ENCODE data around the gene ZGPAT. TPM values are rescaled to one million over a fixed set of nuclear protein-coding genes. Genes with fewer than 3 reads are reported as not detected.

Gene ZGPAT
- total RNA-seq, 1 experiment from 2014 or later, result 37.9 TPM

GRCh38 chr20:63693083-63693732 is 14.6 kb upstream of the ZGPAT start:
- Histone ChIP-seq H2AFZ (ENCODE audit: low read length) (no peak overlapping the region), H3K4me3 (ENCODE audit: low read length) (no peak overlapping the region), H3K36me3 (ENCODE audit: low read depth, low read length) (no peaks in the 10 kb centered on the region; the same call in 1 of the 2 replicates), H3K79me2 (ENCODE audit: low read length) (0 out of 2 replicates have a peak, but pooled peaks cover 7% of the 10 kb centered on the region), H3K27ac (ENCODE audit: low read length) (no peak overlapping the region), H3K9me3 (ENCODE audit: low read length) (no peaks in the 10 kb centered on the region), H3F3A (ENCODE audit: low read length, unreplicated experiment) (no peaks in the 10 kb centered on the region), H3K4me1 (ENCODE audit: insufficient read depth, low read length) (peaks cover 20% of the 10 kb centered on the region), H3K27me3 (ENCODE audit: low read length) (no peaks in the 10 kb centered on the region), H3K9me2 (replicated peaks; ENCODE audit: low read length) (no peaks in the 10 kb centered on the region), H3K9ac (ENCODE audit: low read length) (no peak overlapping the region), H3K4me2 (ENCODE audit: low read length) (no peak overlapping the region), H4K20me1 (ENCODE audit: low read length) (no peaks in the 10 kb centered on the region)
- ChIA-PET POLR2A (ENCODE audit: unreplicated experiment) (no interaction called here), CTCF (no interaction called here)
- intact Hi-C loops (cut with micrococcal nuclease), result no loop called here
- ATAC-seq, result no peak
- no peak for TF ChIP-seq CTCF (conservative IDR thresholded peaks at IDR 0.05; ENCODE audit: low read depth, low read length)
- TF ChIP-seq EZH2phosphoT487 (IDR thresholded peaks at IDR 0.05; ENCODE audit: borderline replicate concordance, low read length), result no peak
- TF ChIP-seq EZH2 (IDR thresholded peaks at IDR 0.05; ENCODE audit: low read length, unreplicated experiment), result no peak
- no TSS peak for BruUV-seq (replicated peaks)
- no peak for DNase-seq

GRCh38 chr20:63693733-63694583 is 13.9 kb upstream of the ZGPAT start:
- Histone ChIP-seq H2AFZ (ENCODE audit: low read length) (no peak overlapping the region), H3K9me2 (replicated peaks; ENCODE audit: low read length) (no peaks in the 10 kb centered on the region), H4K20me1 (ENCODE audit: low read length) (no peaks in the 10 kb centered on the region), H3K9me3 (ENCODE audit: low read length) (no peaks in the 10 kb centered on the region), H3K4me2 (ENCODE audit: low read length) (no peak overlapping the region), H3K4me3 (ENCODE audit: low read length) (no peak overlapping the region), H3K36me3 (ENCODE audit: low read depth, low read length) (no peaks in the 10 kb centered on the region; the same call in 1 of the 2 replicates), H3K79me2 (ENCODE audit: low read length) (0 out of 2 replicates have a peak, but pooled peaks cover 7% of the 10 kb centered on the region), H3K27me3 (ENCODE audit: low read length) (no peaks in the 10 kb centered on the region), H3K27ac (ENCODE audit: low read length) (no peak overlapping the region), H3K9ac (ENCODE audit: low read length) (no peak overlapping the region), H3F3A (ENCODE audit: low read length, unreplicated experiment) (no peaks in the 10 kb centered on the region), H3K4me1 (ENCODE audit: insufficient read depth, low read length) (peaks cover 28% of the 10 kb centered on the region)
- ChIA-PET POLR2A (ENCODE audit: unreplicated experiment) (no interaction called here), CTCF (no interaction called here)
- no TSS peak for BruUV-seq (replicated peaks)
- intact Hi-C loops (cut with micrococcal nuclease), result no loop called here
- ATAC-seq, result no peak
- no peak for DNase-seq
- no peak for TF ChIP-seq CTCF (conservative IDR thresholded peaks at IDR 0.05; ENCODE audit: low read depth, low read length)
